K562 (cell line): ENCODE measurements around the gene SMIM30. TPM values are rescaled to one million over a fixed set of nuclear protein-coding genes. Genes with fewer than 3 reads are reported as not detected.

Experiments used
- BDP1 ChIP-seq: IDR thresholded peaks from 3 replicates; pipeline ENCODE4 v1.6.1; 2011; ENCODE audit not compliant: insufficient read length, insufficient read depth
- BHLHE40 ChIP-seq: IDR thresholded peaks from 2 replicates; pipeline ENCODE4 v1.6.1; 2011; ENCODE audit warnings: low read length, improper control_type of control experiment
- CBX3 ChIP-seq, 2 experiments: IDR thresholded peaks; 1 replicate in 1 of 2; 2 replicates in 1 of 2; pipeline ENCODE4 v1.6.1; 2012; ENCODE audit warnings: inconsistent platforms in 2 of 2, low read length in 2 of 2, borderline replicate concordance in 1 of 2, control low read depth in 1 of 2
- HES1 ChIP-seq: fragments of 450-650 bp; IDR thresholded peaks from 2 replicates; pipeline ENCODE4 v1.6.1; 2016; ENCODE audit warnings: low read depth, mild to moderate bottlenecking, moderate library complexity
- HNRNPH1 ChIP-seq: fragments of 200-400 bp; formaldehyde crosslinking; optimal IDR thresholded peaks from 2 replicates; pipeline ENCODE3; 2017; ENCODE audit warnings: low read depth, mild to moderate bottlenecking, low read length, moderate library complexity
- MEIS2 ChIP-seq: fragments of 450-650 bp; IDR thresholded peaks from 2 replicates; pipeline ENCODE4 v1.6.1; 2014; ENCODE audit warnings: mild to moderate bottlenecking; ENCODE audit not compliant: partially characterized antibody
- MNT ChIP-seq, 2 experiments: fragments of 450-650 bp; conservative IDR thresholded peaks; 2 replicates each; pipeline ENCODE4 v1.6.1; 2017; ENCODE audit warnings: mild to moderate bottlenecking in 2 of 2, moderate library complexity in 2 of 2
- NR4A1 ChIP-seq, 2 experiments: fragments of 250-450 bp in 1 of 2; fragments of 450-650 bp in 1 of 2; sonication (Bioruptor Pico) in 1 of 2; IDR thresholded peaks; 2 replicates each; pipeline versions ENCODE4 v1.4.0 to v1.6.1; 2016 to 2020; ENCODE audit warnings: mild to moderate bottlenecking in 2 of 2, missing compliant biosample characterization in 1 of 2, missing genetic modification characterization in 1 of 2, moderate library complexity in 1 of 2
- PKNOX1 ChIP-seq: fragments of 450-650 bp; IDR thresholded peaks from 2 replicates; pipeline ENCODE4 v1.6.1; 2016
- PYGO2 ChIP-seq: fragments of 450-650 bp; IDR thresholded peaks from 2 replicates; pipeline ENCODE4 v1.6.1; 2016; ENCODE audit warnings: mild to moderate bottlenecking, missing genetic modification characterization, moderate library complexity, missing compliant biosample characterization
- RBM14 ChIP-seq: fragments of 200-400 bp; formaldehyde crosslinking; IDR thresholded peaks from 2 replicates; pipeline ENCODE4 v1.6.1; 2018; ENCODE audit warnings: low read depth, mild to moderate bottlenecking, low read length, moderate library complexity, borderline replicate concordance; ENCODE audit not compliant: insufficient read depth
- ZMIZ1 ChIP-seq, 2 experiments: fragments of 150-350 bp in 1 of 2; IDR thresholded peaks; 2 replicates each; pipeline ENCODE4 v1.6.1; 2012 to 2016; ENCODE audit warnings: low read depth in 2 of 2, low read length in 2 of 2, mild to moderate bottlenecking in 1 of 2, moderate library complexity in 1 of 2
- ZNF197 ChIP-seq: fragments of 200-800 bp; sonication (Bioruptor generic); IDR thresholded peaks from 2 replicates; pipeline ENCODE4 v1.6.1; 2016; ENCODE audit warnings: low read depth, missing genetic modification characterization, missing compliant biosample characterization
- ZNF592 ChIP-seq: fragments of 450-650 bp; IDR thresholded peaks from 2 replicates; pipeline ENCODE4 v1.6.1; 2017; ENCODE audit warnings: antibody characterized with exemption, mild to moderate bottlenecking
- polyA plus RNA-seq, 8 experiments: library from polyadenylated mRNA; depleted of rRNA in 4 of 8; stranded (reverse) in 5 of 8; unstranded in 3 of 8; fragments of >200 nt; fragmentation: Nextera tagmentation in 2 of 8; fragmentation: Illumina TruSeq in 1 of 8; extraction: Ambion mirVana in 2 of 8; extraction: Trizol in 1 of 8; gene quantifications; 2 replicates each; pipeline versions ENCODE4 v1.2.1 to v1.2.3, GENCODE V29; 2011 to 2014; ENCODE audit warnings: inconsistent platforms in 1 of 8, missing spikeins in 1 of 8
- total RNA-seq, 7 experiments: library from RNA; depleted of rRNA in 6 of 7; stranded (reverse); fragments of >200 nt in 6 of 7; fragmentation: Illumina TruSeq in 2 of 7; extraction: Trizol in 2 of 7; gene quantifications; 2 replicates each; pipeline versions ENCODE4 v1.2.1 to v1.2.3, GENCODE V29; 2011 to 2021; ENCODE audit warnings: low replicate concordance in 1 of 7

Gene SMIM30
- total and polyA plus RNA-seq, 9 of the 15 experiments (the other 6 are each of a cell fraction or from before 2014, with no cell fraction given) = 161 to 891 (median 316) TPM

- TF ChIP-seq HES1 (peak; percentile 64; the same call in 1 of the 2 replicates), RBM14 (no peak), CBX3 (IDR thresholded peaks at IDR 0.05; ENCODE audit: borderline replicate concordance in 1 of 2, low read length in 2 of 2) (peak in 1 of 2 experiments; percentile 55; a peak in 2 of 3 replicates), ZNF197 (CRISPR knock-in tag) (0 out of 2 replicates have a peak, but pooled peaks have one; percentile 46), ZMIZ1 (IDR thresholded peaks at IDR 0.05; ENCODE audit: low read depth in 2 of 2, low read length in 2 of 2) (peak in 1 of 2 experiments; percentile 66; a peak in 2 of 4 replicates), NR4A1 (CRISPR knock-in tag; IDR thresholded peaks at IDR 0.05) (no peak), NR4A1 (tag; IDR thresholded peaks at IDR 0.05) (no peak), MNT (conservative IDR thresholded peaks at IDR 0.05) (peak; percentile 23 to 68; a peak in 1 of 4 replicates), BHLHE40 (peak; percentile 42; the same call in 1 of the 2 replicates), MEIS2 (peak; percentile 81), ZNF592 (peak; percentile 80), BDP1 (no peak), PKNOX1 (peak; percentile 68), HNRNPH1 (no peak), PYGO2 (tag) (no peak)
Measured at GRCh38 chr7:113142385-113143119, 24.2 kb upstream of the SMIM30 start (continued).
